ENCODE measurements around the gene DOCK2. TPM values are rescaled to one million over a fixed set of nuclear protein-coding genes. Genes with fewer than 3 reads are reported as not detected.

Gene DOCK2
- total and polyA plus RNA-seq, 9 of the 15 experiments (the other 6 are each of a cell fraction or from before 2014, with no cell fraction given): 4.5 to 42.6 (median 20.5) TPM

- TF ChIP-seq FOXJ3 (CRISPR knock-in tag; IDR thresholded peaks at IDR 0.05) (no peak), C11orf30 (IDR thresholded peaks at IDR 0.05; ENCODE audit: low read depth) (no peak), ETV5 (CRISPR knock-in tag; IDR thresholded peaks at IDR 0.05; ENCODE audit: low read depth) (no peak), MCM3 (IDR thresholded peaks at IDR 0.05) (no peak), SFPQ (IDR thresholded peaks at IDR 0.05; ENCODE audit: low read depth, low read length) (no peak), ZNF140 (CRISPR knock-in tag; IDR thresholded peaks at IDR 0.05) (no peak), SAP30 (IDR thresholded peaks at IDR 0.05; ENCODE audit: borderline replicate concordance, insufficient read depth, low read depth, low read length, poor library complexity, severe bottlenecking) (no peak), SREBF1 (IDR thresholded peaks at IDR 0.05; ENCODE audit: borderline replicate concordance, low read depth, low read length) (no peak), KDM1A (IDR thresholded peaks at IDR 0.05) (peak; percentile 80 to 86), ZNF184 (CRISPR knock-in tag; IDR thresholded peaks at IDR 0.05) (no peak), ZBTB7A (IDR thresholded peaks at IDR 0.05; ENCODE audit: borderline replicate concordance, control insufficient read depth, low read depth, low read length) (no peak), CSDE1 (IDR thresholded peaks at IDR 0.05) (no peak), STAT5B (CRISPR knock-in tag; IDR thresholded peaks at IDR 0.05) (no peak)
Measured at GRCh38 chr5:169746147-169746694, 109.1 kb downstream of the DOCK2 start (continued).

All from K562 (cell line).